ENCODE results near the gene FBXL13. TPM values are rescaled to one million over a fixed set of nuclear protein-coding genes. Genes with fewer than 3 reads are reported as not detected.

The FBXL13 gene
- polyA plus RNA-seq, 1 of the 3 experiments (the other 2 are of a cell fraction) = 1.1 TPM

DNA sequence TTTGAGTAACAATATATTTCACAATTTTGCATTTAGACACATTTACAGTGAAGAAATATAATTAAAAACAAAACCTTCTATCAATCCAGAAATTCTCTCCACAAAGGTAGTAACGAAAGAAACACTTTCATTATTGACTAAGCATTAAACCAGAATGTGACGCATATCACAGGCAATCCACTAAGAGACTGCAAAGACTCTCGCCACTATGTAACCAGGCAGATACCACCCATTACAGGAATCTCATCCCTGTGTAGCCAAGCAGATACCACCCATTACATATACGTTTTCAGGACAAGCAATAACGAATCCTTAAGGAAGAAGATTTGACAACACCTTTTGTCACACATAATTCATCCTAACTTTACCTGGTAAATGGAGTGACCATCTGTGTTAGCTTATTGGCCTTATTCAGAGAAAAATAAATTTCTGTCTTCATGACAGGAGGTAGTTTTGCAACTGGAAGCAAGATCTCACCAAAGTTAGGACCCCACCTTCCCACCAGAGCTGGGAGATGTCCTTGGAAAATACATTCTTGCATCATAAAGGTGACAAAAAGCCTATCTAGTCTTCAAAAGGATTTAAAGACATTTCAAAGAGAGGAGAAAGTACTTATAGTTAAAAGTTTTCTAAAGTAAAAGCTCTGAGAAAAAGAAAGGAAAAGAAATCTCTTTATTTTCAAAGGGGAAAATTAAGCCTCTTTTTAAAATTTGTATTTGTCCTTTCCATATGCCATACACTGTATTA, 131.0 kb downstream of the FBXL13 start:
- TF ChIP-seq NRF1 (IDR thresholded peaks at IDR 0.05; ENCODE audit: low read depth, low read length) (no peak), RXRA (IDR thresholded peaks at IDR 0.05; ENCODE audit: borderline replicate concordance, low read depth) (no peak), RCOR1 (IDR thresholded peaks at IDR 0.05; ENCODE audit: low read length) (no peak)
- TF ChIP-seq, protein P1, sequence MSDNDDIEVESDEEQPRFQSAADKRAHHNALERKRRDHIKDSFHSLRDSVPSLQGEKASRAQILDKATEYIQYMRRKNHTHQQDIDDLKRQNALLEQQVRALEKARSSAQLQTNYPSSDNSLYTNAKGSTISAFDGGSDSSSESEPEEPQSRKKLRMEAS (IDR thresholded peaks at IDR 0.05; ENCODE audit: low read depth) = no peak
- peaks cover 0 to 8% of the 10 kb centered on the region in 2 experiments for H3K36me3 ChIP-seq (replicated peaks in 1 of 2; ENCODE audit: control insufficient read depth in 1 of 2, insufficient read depth in 2 of 2, low read length in 1 of 2)
- no peak overlapping the region for H3K4me3 ChIP-seq (ENCODE audit: low read depth in 2 of 2, low read length in 1 of 2)
- POLR2A ChIA-PET = no interaction called here
- H3K79me2 ChIP-seq (ENCODE audit: insufficient read depth) = no peaks in the 10 kb centered on the region
- no peak overlapping the region for H2AFZ ChIP-seq (ENCODE audit: low read depth)
- H3F3A ChIP-seq (replicated peaks; ENCODE audit: insufficient read depth) = no peaks in the 10 kb centered on the region
- H4K20me1 ChIP-seq (ENCODE audit: insufficient read depth) = no peaks in the 10 kb centered on the region
- peak overlapping the region in 1 of 2 experiments; percentile 74; a peak in 3 of 4 replicates for H3K27ac ChIP-seq (ENCODE audit: low read depth in 2 of 2, low read length in 1 of 2)
- no peak overlapping the region for H3K4me2 ChIP-seq
- no peaks in the 10 kb centered on the region for H3K9me2 ChIP-seq
- H3K9me3 ChIP-seq = no peaks in the 10 kb centered on the region
- WGBS (ENCODE audit: low lambda C conversion rate) = 90% methylated on average over 5 of the region's 5 CpGs
- CTCF ChIA-PET = interaction anchor here (0.6 to 3.0 kb wide), 5 partner anchors 9 to 131 kb away, joined by 3 to 9 read pairs (median 3); partner anchors contain the start of genes ARMC10 and FBXL13
- no peak overlapping the region for H3K9ac ChIP-seq
- no peak for DNase-seq
- no peaks in the 10 kb centered on the region for H3K27me3 ChIP-seq (ENCODE audit: insufficient read depth)
- peaks cover 15 to 33% of the 10 kb centered on the region in 2 experiments; a peak in 3 of 4 replicates for H3K4me1 ChIP-seq (ENCODE audit: control insufficient read depth in 1 of 2, insufficient read depth in 2 of 2, low read depth in 1 of 2, low read length in 1 of 2)

GRCh38 chr7:102942868-102943267, 131.7 kb downstream of the FBXL13 start:
- Histone ChIP-seq H3K4me3 (ENCODE audit: low read depth in 2 of 2, low read length in 1 of 2) (no peak overlapping the region), H3F3A (replicated peaks; ENCODE audit: insufficient read depth) (no peaks in the 10 kb centered on the region), H3K9me2 (no peaks in the 10 kb centered on the region), H3K9me3 (no peaks in the 10 kb centered on the region), H3K4me1 (ENCODE audit: control insufficient read depth in 1 of 2, insufficient read depth in 2 of 2, low read depth in 1 of 2, low read length in 1 of 2) (peaks cover 15 to 33% of the 10 kb centered on the region in 2 experiments; a peak in 3 of 4 replicates), H3K27me3 (ENCODE audit: insufficient read depth) (no peaks in the 10 kb centered on the region), H3K9ac (no peak overlapping the region), H3K4me2 (no peak overlapping the region), H3K79me2 (ENCODE audit: insufficient read depth) (no peaks in the 10 kb centered on the region), H4K20me1 (ENCODE audit: insufficient read depth) (no peaks in the 10 kb centered on the region), H3K36me3 (replicated peaks in 1 of 2; ENCODE audit: control insufficient read depth in 1 of 2, insufficient read depth in 2 of 2, low read length in 1 of 2) (peaks cover 0 to 8% of the 10 kb centered on the region in 2 experiments), H2AFZ (ENCODE audit: low read depth) (no peak overlapping the region), H3K27ac (ENCODE audit: low read depth in 2 of 2, low read length in 1 of 2) (peak overlapping the region; percentile 64 to 74)
- ChIA-PET CTCF (interaction anchor here (0.6 to 3.0 kb wide), 4 partner anchors 9 to 132 kb away, joined by 3 to 9 read pairs (median 4); partner anchors contain the start of genes ARMC10 and FBXL13), POLR2A (no interaction called here)
- WGBS (ENCODE audit: low lambda C conversion rate) = 94% methylated on average over 1 of the region's 1 CpG
- TF ChIP-seq EP300 (IDR thresholded peaks at IDR 0.05; ENCODE audit: borderline replicate concordance in 1 of 2, low read depth in 1 of 2, low read length in 1 of 2) = peak in 1 of 2 experiments; percentile 89; a peak in 2 of 4 replicates
- TF ChIP-seq TCF12 (IDR thresholded peaks at IDR 0.05) = no peak; the same call in 1 of the 2 replicates
- peak; percentile 82 for TF ChIP-seq RCOR1 (IDR thresholded peaks at IDR 0.05; ENCODE audit: low read length)
- TF ChIP-seq GATA2 (CRISPR knock-in tag; IDR thresholded peaks at IDR 0.05) = peak; percentile 51
- TF ChIP-seq TEAD4 (IDR thresholded peaks at IDR 0.05; ENCODE audit: borderline replicate concordance, insufficient read depth) = 0 out of 2 replicates have a peak, but pooled peaks have one; percentile 24
- TF ChIP-seq NFIC (IDR thresholded peaks at IDR 0.05; ENCODE audit: borderline replicate concordance) = no peak
- TF ChIP-seq FOXJ3 (CRISPR knock-in tag; IDR thresholded peaks at IDR 0.05) = no peak
- peak; percentile 75 for TF ChIP-seq CHD2 (IDR thresholded peaks at IDR 0.05; ENCODE audit: low read length, partially characterized antibody)
- no peak for TF ChIP-seq EZH2phosphoT487 (IDR thresholded peaks at IDR 0.05; ENCODE audit: borderline replicate concordance, low read depth)
- TF ChIP-seq ELF1 (IDR thresholded peaks at IDR 0.05) = no peak
- peak; percentile 31; the same call in 1 of the 2 replicates for TF ChIP-seq POLR2AphosphoS5 (IDR thresholded peaks at IDR 0.05; ENCODE audit: low read depth, low read length)
- peak; percentile 41 for DNase-seq
